Activated T-cell treated with anti-CD3 and anti-CD28 coated beads for 24 hours (primary cell): ENCODE data around the gene RPP30.
"Not testable (repeated sequence)": the region's sequence is repeated elsewhere in the genome, so short reads cannot be mapped to it uniquely, and the experiment has no call there.

Source experiments
- DNase-seq: peaks from one replicate; pipeline ENCODE4 v3.0.0-alpha.2; 2020; ENCODE audit warnings: low read depth

RPP30 gene

GRCh38 chr10:90872648-90873020 is 860 bp downstream of the RPP30 start:
- DNase-seq: no peak

- no peak for DNase-seq
Observed at GRCh38 chr10:90879062-90879461, 7.3 kb downstream of the RPP30 start.

GRCh38 chr10:90880059-90880719 is 8.4 kb downstream of the RPP30 start:
- DNase-seq: not testable (repeated sequence)

GRCh38 chr10:90884431-90884830 is 12.7 kb downstream of the RPP30 start:
- DNase-seq: no peak

- no peak for DNase-seq
Observed at GRCh38 chr10:90885176-90885575, 13.4 kb downstream of the RPP30 start.

GRCh38 chr10:90887555-90887954 is 15.8 kb downstream of the RPP30 start:
- no peak for DNase-seq

- DNase-seq: no peak
Observed at GRCh38 chr10:90888387-90888786, 16.6 kb downstream of the RPP30 start.

- no peak for DNase-seq
Observed at GRCh38 chr10:90889636-90890035, 17.9 kb downstream of the RPP30 start.

- no peak for DNase-seq
Observed at GRCh38 chr10:90890347-90890746, 18.6 kb downstream of the RPP30 start.

GRCh38 chr10:90893190-90893589 is 21.4 kb downstream of the RPP30 start:
- no peak for DNase-seq

GRCh38 chr10:90896916-90897315 is 25.1 kb downstream of the RPP30 start:
- not testable (repeated sequence) for DNase-seq

GRCh38 chr10:90905925-90906324 is 34.2 kb downstream of the RPP30 start:
- no peak for DNase-seq

- DNase-seq: no peak
Observed at GRCh38 chr10:90906596-90906995, 34.8 kb downstream of the RPP30 start.

- peak; percentile 38 for DNase-seq
Observed at GRCh38 chr10:90911133-90912051, 39.6 kb downstream of the RPP30 start.

- no peak for DNase-seq
Observed at GRCh38 chr10:90912174-90912573, 40.4 kb downstream of the RPP30 start.

GRCh38 chr10:90912854-90913479 is 41.2 kb downstream of the RPP30 start:
- no peak for DNase-seq

GRCh38 chr10:90913774-90914420 is 42.1 kb downstream of the RPP30 start:
- DNase-seq: no peak

- DNase-seq: no peak
Observed at GRCh38 chr10:90914992-90915765, 43.4 kb downstream of the RPP30 start.

- DNase-seq: no peak
Observed at GRCh38 chr10:90915766-90916075, 43.9 kb downstream of the RPP30 start.

GRCh38 chr10:90916392-90917237 is 44.8 kb downstream of the RPP30 start:
- no peak for DNase-seq
